ENCODE measurements around the gene BTNL9.
"Not testable (repeated sequence)": the region's sequence is repeated elsewhere in the genome, so short reads cannot be mapped to it uniquely, and the experiment has no call there.

Gene BTNL9

DNA sequence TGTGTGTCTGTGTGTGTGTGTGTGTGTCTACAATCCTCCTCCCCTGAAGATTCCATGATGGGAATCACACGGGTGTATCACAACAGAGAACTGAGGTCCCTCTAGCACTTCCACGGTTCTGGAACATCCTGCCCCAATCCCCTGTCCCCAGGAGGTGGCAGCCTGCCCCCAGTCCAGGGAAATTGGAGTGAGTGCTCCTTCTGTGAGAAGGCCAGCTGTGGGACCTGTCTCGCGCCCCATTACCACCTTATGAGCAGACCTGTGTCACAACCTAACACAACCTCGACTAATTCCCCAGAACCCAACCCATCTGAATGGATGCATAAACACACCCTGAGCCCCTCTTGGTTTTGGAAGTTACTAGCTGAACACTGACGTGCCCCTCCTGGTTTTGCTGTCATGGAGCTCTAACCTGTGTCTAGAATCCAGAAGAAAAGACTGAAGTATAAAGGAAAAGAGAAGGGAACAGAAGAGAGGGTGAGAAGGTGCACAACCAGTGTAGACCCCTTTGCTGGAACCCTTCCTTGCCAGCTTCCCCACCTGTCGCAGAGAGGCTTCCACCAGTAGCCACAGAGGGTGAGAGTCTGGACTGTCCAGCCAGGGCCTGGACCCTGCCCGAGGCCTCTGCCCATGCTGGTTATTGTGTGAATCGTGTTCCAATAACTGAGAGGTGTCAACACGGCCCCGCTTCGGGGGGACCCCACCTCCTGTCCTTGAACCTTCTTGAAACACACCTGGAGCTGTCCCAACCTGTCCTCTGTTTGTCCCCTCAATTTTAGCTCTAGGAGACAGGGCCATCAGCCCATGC, 3.4 kb downstream of the BTNL9 start:
- DNase-seq: no peak

DNA sequence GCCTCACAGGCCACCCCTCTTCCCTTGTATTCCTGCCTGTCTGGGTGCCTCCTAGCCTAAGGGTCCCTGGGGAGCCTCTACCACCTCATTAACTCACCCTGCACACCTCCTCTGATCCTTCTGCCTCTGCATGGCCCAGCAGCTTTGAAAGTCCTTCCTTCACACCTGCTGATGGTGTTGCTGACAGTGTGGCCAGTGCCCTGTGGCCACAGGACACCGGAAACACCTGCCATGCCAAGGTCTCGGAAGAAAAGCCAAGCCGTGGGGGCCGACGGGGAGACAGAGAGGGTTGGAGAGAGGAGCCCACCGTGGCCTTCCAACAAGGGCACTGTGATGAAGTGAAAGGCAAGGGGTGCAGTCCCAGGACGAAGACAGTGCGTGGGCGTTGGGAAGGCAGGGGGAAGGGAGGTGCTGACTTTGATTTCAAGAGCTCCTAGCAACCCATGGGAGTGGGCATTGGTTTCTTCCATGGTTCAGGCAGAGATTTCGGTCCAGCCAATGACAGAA, 4.1 kb downstream of the BTNL9 start:
- DNase-seq: no peak

DNA sequence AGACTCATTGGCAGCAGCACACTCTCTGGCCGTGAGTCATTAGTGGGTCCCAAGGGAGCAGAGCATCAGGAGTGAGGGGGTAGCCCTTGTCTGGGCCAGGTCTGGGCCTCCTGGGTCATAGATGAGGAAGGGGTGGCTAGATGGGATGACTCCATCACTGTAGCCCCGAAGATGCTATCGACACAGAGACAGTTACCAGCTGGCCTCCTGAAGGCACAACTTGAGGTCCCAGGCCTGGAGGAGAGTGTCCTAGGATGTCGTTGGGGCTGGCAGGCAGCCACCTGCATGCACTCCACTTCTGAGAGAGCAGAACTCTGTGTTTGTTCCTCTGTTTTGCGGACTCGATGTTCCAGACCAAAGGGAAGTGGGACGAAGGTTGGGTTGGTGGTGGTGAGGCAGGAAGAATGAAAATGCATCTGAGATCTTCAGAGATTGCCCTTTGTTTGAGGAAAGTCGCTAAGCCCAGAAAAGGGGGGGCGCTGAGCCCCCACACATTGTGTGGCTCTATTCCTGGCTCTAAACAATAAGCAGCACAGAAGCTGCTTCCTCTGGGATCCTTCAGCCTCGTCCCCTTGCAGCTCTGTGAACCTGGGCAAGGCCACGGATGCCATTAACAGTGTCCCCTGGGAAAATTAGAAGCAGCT, 4.7 kb downstream of the BTNL9 start:
- no peak for DNase-seq

DNA sequence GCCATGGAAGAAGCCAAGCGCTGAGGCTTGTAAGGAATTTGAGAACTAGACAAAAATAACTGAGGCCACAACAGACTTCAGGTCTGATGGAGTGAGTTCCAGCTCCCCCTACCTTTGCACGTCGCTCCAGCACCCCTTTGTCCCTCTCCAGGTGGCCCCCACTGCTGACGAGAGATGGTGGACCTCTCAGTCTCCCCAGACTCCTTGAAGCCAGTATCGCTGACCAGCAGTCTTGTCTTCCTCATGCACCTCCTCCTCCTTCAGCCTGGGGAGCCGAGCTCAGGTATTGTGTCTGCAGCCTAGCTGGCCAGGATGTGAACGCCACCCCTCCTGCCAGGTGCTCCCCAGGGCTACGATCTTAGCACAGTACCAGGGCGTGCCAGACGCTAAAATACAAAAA, 5.2 kb downstream of the BTNL9 start:
- no peak for DNase-seq

DNA sequence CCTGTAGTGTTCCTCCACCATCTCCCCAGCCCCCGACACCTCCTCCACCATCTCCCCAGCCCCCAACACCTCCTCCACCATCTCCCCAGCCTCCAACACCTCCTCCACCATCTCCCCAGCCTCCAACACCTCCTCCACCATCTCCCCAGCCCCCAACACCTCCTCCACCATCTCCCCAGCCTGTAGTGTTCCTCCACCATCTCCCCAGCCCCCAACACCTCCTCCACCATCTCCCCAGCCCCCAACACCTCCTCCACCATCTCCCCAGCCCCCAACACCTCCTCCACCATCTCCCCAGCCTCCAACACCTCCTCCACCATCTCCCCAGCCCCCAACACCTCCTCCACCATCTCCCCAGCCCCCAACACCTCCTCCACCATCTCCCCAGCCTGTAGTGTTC, 5.8 kb downstream of the BTNL9 start:
- not testable (repeated sequence) for DNase-seq

DNA sequence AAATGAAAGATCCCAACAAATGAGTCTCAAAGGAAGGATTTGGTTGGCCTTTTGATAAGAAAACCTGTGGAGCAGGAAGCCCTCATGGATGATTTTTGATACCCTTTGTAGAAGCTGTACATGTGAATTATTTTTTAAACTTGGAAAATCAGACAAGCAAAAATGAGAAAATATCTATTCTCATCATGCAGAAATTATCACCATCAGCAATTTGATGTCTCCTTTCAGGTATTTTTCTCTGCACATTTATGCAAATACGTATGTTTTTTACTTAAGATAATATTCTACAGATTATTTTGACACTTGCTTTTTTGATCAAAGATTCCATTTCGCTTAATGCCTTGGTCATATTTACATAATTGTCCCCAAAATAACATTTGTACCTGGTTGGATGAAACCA, 7.2 kb downstream of the BTNL9 start:
- DNase-seq: no peak

DNA sequence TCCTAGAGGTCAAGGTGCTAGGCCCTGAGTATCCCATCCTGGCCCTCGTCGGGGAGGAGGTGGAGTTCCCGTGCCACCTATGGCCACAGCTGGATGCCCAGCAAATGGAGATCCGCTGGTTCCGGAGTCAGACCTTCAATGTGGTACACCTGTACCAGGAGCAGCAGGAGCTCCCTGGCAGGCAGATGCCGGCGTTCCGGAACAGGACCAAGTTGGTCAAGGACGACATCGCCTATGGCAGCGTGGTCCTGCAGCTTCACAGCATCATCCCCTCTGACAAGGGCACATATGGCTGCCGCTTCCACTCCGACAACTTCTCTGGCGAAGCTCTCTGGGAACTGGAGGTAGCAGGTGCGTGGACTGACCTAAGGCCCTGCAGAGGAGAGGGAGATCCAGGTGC, 7.9 kb downstream of the BTNL9 start:
- DNase-seq: no peak

DNA sequence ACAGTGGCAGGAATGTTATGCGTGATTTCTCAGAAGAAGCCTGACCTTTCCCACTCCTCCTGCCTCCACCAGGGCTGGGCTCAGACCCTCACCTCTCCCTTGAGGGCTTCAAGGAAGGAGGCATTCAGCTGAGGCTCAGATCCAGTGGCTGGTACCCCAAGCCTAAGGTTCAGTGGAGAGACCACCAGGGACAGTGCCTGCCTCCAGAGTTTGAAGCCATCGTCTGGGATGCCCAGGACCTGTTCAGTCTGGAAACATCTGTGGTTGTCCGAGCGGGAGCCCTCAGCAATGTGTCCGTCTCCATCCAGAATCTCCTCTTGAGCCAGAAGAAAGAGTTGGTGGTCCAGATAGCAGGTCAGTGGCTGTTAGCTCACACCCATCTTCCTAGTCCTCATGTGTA, 9.9 kb downstream of the BTNL9 start:
- DNase-seq: no peak

DNA sequence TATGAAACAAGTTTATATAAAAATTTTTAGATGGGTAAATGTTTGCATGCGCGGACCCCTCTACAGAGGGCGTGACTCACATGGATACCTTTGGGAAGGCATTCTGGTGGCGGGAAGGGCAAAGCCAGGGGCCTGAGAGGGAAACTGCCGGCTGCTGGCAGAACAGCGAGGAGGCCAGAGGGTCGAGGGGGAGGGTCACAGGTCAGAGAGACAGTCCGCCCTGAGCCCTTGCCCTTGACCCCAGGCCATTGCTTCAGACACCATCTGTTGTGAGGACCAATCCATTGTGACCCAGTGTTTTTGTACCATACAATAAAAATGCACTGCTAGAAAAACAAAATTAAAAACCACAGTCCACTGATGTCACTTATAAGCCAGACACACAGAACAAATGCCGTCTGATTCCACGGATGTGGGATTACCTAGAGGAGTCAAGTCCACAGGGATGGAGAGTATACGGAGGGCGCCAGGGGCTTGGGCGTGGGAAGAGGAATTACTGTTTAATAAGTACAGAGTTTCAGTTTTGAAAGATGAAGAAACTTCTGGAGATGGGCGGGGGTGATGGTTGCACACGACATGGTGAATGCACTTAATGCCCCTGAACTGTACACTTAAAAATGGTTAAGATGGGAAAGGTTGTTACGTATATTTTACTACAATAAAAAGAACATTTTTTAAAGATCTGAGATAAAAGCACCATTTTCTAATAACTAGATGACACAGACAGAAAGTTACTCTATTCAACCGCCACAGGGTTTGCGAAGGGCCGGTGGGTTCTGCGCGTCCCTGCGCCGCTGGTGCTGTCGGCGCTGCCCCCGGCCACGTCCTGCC, 12.0 kb downstream of the BTNL9 start:
- DNase-seq: no peak

DNA sequence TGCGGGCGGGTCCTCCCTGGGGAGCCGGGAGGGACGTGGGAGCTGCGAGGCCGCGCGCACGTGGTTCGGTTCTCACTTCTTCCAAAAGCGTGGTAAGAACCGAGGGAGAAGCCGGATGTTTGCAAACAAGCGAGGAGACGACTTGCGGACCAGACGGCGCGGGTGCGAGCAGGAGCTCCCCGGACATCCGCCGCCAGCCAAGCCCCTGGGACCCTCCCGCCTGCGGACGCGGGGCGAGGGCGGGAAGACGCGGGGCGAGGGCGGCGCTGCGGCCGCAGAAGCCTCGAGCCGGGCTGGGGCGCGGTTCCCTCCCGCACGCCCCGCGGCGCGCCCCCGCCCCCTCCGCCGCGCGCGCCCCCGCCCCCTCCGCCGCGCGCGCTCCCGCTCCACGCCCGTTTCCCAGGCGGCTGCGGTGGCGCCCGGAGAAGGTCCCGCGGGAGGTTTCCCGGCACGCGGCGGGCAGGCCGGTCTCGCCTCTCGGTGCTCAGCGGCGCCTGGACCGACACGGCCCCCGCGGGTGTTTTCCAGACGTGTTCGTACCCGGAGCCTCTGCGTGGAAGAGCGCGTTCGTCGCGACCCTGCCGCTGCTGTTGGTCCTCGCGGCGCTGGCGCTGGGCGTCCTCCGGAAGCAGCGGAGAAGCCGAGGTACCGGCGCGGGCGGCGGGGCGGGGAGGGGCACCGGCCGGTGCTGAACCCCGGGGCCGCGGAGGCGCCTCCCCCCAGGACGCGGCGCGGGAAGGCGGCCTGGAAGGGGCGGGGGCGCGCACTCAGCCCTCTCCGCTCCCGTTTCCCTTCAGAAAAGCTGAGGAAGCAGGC, 12.8 kb downstream of the BTNL9 start:
- DNase-seq: no peak

DNA sequence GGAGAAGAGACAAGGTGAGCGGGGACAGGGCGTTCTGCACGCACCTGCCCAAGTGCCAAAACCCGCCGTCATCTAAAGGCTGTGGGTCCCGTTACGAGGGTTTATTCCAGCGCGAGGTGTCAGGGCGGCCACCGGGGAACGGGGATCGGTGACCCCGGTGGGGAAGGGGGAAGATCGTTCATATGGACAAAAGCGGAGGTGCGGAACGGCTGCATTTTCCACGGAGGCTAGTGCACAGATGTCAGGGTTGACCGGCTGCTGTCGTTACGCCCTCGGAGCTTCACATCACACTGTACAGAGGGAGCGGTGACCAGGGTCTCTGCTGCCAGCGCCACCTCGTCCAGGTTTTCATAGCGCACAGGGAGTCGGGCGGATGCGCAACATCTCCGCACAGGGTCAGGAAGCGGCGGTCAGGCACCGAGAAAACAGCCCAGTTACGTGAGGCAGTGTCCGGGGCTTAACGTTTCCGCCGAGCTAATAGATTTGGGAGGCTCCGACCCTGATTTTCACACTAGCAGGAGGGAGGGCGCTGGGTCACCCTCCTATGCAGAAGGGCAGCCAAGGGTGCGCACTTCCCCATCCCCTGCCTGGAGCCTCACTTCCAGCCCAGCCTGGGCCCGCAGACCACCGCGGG, 13.5 kb downstream of the BTNL9 start:
- DNase-seq: no peak

DNA sequence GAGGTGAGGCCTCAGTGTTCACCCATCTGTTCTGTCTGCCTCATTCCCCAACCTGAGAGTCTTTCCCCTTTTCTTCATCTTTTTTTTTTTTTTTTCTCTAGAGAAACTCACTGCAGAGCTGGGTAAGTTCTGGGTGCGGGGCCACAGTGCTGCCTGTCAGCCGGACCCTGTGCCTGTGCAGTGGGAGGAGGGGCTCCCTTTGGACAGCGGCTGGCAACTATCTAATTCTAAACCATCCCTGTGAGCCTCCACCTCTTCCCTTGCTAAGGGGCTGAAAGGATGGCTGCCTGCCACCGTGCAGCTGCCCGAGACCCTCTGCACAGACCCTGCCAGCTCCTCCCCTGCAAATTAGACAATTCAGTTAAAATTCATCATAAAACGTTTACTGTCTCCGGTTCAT, 14.1 kb downstream of the BTNL9 start:
- no peak for DNase-seq

DNA sequence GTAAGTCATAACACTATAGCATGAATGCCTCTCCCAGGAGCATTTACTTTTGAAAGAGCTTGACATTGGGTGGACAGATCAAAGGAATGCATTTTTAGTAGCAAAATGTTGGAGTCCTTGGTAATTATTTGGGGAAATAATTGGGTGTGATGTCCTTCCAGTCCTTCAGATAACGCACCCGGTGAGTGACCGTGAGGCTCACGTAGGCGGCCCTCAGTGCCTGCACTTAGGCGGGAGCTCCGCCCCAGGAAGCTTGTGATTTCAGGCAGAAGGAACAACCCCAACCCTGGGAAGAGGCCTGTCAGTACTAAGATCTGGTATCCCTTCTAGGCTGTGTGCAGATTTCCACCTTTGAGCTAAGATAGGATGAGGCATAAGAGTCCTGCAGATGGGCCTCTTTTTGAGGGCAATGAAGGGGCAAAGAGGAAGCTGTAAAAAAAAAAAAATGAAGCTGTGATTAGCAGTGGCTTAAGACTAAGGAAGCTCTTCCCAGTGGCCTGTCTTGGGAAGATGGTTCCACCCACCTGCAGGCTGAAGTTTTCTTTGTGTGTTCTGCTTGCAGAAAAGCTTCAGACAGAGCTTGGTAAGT, 14.9 kb downstream of the BTNL9 start:
- no peak for DNase-seq

DNA sequence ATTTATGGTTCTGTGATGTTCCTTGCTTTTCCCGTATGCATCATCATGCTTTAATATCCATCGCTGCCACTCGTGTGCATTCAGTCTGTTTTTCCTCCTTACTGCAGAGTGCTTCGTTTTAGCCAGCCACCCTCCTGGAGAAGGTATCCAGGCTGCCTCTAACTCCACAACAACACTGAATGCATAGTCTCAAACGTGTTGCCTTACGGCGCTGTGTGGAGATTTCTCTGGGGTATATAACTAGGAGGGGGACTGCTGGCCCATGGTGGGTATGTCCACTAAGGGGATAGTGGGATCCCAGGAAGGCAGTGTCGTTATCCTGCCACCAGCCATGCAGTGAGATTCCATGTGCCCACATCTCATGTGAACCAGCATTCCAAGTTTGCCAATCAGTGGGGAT, 16.4 kb downstream of the BTNL9 start:
- DNase-seq: no peak

DNA sequence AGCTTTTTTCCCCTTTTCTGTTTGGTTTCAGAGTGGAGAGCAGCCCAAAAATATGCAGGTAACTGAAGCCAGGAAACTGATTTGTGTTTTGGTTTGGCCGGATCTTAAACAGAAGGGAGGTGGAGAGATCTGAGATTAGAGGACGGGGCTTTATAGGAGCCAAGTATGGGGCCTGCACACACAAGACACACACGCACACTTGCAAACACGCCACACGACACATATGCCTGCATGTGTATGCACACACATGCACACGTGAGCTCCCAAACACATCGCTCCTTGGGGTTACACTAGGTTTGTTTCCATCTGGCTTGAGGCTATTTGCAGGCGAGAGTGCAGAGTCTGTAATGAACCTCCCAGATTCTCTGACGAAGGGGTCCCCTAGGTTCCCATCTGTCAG, 18.3 kb downstream of the BTNL9 start:
- no peak for DNase-seq

DNA sequence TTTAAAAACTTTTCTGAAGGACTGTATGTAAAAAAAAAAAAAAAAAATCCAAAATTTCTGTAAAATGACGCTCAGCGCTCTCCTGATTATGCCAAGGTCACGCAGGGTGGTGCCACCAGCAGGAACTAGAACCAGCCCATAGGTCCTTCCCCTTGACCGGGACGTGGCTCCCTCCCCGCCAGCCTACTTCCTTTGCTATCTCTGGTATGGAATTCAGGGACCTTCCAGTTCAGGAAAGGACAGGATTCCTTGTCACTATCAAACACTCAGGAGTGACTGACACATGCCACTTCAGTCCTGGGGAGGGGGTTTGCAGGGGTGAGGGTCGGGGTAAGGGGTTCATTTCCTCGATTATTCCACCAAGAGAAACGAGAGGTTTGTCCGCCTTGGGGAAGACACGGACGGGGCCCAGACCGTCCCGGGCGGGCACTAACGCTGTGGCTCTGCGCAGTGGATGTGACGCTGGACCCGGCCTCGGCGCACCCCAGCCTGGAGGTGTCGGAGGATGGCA, 18.8 kb downstream of the BTNL9 start:
- DNase-seq: no peak

DNA sequence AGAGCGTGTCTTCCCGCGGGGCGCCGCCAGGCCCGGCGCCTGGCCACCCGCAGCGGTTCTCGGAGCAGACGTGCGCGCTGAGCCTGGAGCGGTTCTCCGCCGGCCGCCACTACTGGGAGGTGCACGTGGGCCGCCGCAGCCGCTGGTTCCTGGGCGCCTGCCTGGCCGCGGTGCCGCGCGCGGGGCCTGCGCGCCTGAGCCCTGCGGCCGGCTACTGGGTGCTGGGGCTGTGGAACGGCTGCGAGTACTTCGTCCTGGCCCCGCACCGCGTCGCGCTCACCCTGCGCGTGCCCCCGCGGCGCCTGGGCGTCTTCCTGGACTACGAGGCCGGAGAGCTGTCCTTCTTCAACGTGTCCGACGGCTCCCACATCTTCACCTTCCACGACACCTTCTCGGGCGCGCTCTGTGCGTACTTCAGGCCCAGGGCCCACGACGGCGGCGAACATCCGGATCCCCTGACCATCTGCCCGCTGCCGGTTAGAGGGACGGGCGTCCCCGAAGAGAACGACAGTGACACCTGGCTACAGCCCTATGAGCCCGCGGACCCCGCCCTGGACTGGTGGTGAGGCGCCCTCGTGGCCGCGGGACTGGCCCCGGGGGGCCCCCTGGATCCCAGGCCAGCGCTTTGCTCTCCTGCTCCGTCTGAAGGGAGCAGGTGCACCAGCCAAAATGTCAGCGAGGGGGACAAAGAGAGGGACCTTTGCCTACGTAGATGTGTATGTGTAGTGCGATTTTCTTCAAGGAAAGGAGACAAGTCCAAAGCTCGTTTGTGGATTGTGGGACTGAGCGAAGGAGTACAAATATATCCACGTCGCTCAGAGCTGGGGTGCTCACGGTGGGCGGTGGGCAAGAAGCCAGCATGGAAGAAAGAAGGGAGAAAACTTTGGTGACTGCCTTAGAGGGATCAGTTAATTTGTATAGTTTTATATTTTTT, 19.5 kb downstream of the BTNL9 start:
- no peak for DNase-seq

DNA sequence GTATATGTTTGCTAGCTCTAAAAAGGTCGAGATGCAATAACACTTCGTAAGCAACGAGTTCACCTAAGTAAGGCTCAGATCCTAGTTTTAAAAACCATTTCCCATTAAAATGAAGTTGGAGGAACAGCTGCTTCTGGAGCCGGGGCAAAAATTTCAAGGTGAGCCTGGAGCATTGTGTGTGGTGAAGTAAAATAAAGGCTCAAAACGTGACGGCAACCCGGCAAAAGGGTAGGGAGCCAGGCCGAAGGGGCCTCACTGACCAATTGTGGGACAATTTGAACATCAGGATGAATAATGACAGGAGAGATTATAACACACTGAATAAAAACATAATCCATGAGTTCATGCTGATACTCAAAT, 20.1 kb downstream of the BTNL9 start:
- DNase-seq: no peak

DNA sequence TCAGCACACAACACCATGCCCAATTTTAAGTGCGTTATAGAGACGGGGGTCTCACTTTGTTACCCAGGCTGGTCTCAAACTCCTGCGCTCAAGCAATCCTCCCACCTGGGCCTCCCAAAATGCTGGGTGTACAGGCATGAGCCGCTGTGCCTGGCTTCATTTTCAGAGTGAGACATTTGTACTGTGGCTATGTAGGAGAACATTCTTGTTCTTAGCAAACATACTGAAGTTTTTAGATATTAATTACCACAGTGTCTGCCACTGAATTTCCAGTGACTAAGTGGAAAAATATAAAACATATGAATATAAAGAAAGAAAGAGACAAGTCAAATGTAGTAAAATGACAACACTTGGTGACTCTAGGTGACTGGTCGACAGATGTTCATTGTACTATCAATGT, 20.9 kb downstream of the BTNL9 start:
- no peak for DNase-seq

DNA sequence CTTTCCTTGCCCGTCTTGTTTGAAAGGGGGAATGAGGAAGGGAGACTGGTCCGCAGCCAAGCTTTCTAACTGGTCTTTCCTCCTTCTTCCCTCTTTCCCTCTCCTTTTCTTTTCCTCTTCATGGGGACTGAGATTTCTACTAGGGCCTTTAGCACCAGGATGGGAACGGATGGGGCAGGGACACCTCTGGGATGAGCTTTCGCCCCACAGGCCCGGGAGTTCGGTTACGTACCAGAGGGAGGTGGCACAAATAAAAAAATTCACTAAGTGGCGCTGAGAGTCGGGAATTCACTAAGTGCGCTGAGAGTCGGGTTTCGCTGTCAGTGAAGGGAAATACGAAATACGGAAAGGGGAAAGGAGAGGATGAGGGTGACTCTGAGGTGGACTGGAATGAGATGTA, 21.6 kb downstream of the BTNL9 start:
- DNase-seq: no peak

DNA sequence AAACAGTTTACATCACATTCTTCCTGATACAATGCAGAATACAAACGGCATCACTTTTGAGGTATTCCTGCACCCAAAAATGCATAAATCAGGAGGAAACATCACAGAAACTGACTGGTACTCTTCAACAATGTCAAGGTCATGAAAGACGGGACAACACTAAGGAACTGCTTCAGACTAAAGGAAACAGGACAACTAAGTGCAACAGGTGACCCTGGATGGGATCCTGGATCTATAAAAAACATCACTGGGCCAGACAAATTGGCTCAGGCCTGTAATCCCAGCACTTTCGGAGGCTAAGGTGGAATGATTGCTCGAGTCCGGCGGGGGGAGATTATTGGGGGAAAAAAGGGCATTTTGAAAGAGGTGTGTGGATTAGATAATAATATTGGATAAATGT, 22.6 kb downstream of the BTNL9 start:
- DNase-seq: no peak

All from activated CD4-positive, alpha-beta T cell treated with anti-CD3 and anti-CD28 coated beads, Interleukin-2, Interleukin-6, amounts not matched to agents 100 ng/mL and 50 ng/mL, durations not matched to agents 16 hours and 8 hours (primary cell).